ENCODE results near the gene KCNJ3. TPM values are rescaled to one million over a fixed set of nuclear protein-coding genes. Genes with fewer than 3 reads are reported as not detected.

KCNJ3 gene
- total RNA-seq, 3 donors from 2014 or later (not counting 1 experiment from before 2014, with no cell fraction given) = not detected

GRCh38 chr2:154707994-154708575 lies 9.6 kb downstream of the KCNJ3 start:
- Mint-ChIP-seq H3K27ac (no peak overlapping the region), H3K36me3 (no peaks in the 10 kb centered on the region), H3K4me1 (no peaks in the 10 kb centered on the region), H3K27me3 (ENCODE audit: low read depth in 2 of 2) (no peaks in the 10 kb centered on the region), H3K4me3 (no peak overlapping the region), H3K9me3 (peaks cover 2 to 6% of the 10 kb centered on the region in 2 donors)
- DNase-seq (no peak), ATAC-seq (no peak)
- Histone ChIP-seq H3K27ac (ENCODE audit: low read length) (no peak overlapping the region), H3K9me3 (ENCODE audit: control insufficient read depth, insufficient read depth, low read length) (no peaks in the 10 kb centered on the region), H3K36me3 (ENCODE audit: control insufficient read depth, insufficient read depth, low read length) (no peaks in the 10 kb centered on the region), H3K4me1 (ENCODE audit: control insufficient read depth, insufficient read depth, low read length) (no peaks in the 10 kb centered on the region), H3K4me3 (ENCODE audit: low read length) (no peak overlapping the region), H3K27me3 (ENCODE audit: control insufficient read depth, insufficient read depth, low read length) (no peaks in the 10 kb centered on the region)
- TF ChIP-seq CTCF (IDR thresholded peaks at IDR 0.05) = no peak
- WGBS (ENCODE audit: insufficient coverage) = 76% methylated on average over 3 of the region's 3 CpGs
- intact Hi-C loops (cut with micrococcal nuclease) = no loop called here

GRCh38 chr2:154709215-154709614 lies 10.7 kb downstream of the KCNJ3 start:
- Histone ChIP-seq H3K27ac (ENCODE audit: low read length) (no peak overlapping the region), H3K36me3 (ENCODE audit: control insufficient read depth, insufficient read depth, low read length) (no peaks in the 10 kb centered on the region), H3K27me3 (ENCODE audit: control insufficient read depth, insufficient read depth, low read length) (no peaks in the 10 kb centered on the region), H3K4me1 (ENCODE audit: control insufficient read depth, insufficient read depth, low read length) (no peaks in the 10 kb centered on the region), H3K4me3 (ENCODE audit: low read length) (no peak overlapping the region), H3K9me3 (ENCODE audit: control insufficient read depth, insufficient read depth, low read length) (no peaks in the 10 kb centered on the region)
- no peak overlapping the region for H3K27ac Mint-ChIP-seq
- no peaks in the 10 kb centered on the region for H3K27me3 Mint-ChIP-seq (ENCODE audit: low read depth in 2 of 2)
- 95% methylated on average over 2 of the region's 3 CpGs for WGBS (ENCODE audit: insufficient coverage)
- no peak overlapping the region for H3K4me3 Mint-ChIP-seq
- H3K9me3 Mint-ChIP-seq = peaks cover 5 to 13% of the 10 kb centered on the region in 2 donors
- intact Hi-C loops (cut with micrococcal nuclease) = no loop called here
- DNase-seq = no peak
- H3K36me3 Mint-ChIP-seq = no peaks in the 10 kb centered on the region
- no peaks in the 10 kb centered on the region for H3K4me1 Mint-ChIP-seq
- ATAC-seq = no peak
- no peak for TF ChIP-seq CTCF (IDR thresholded peaks at IDR 0.05)

GRCh38 chr2:154710078-154710477 lies 11.6 kb downstream of the KCNJ3 start:
- Mint-ChIP-seq H3K27ac (no peak overlapping the region), H3K9me3 (peaks cover 3 to 15% of the 10 kb centered on the region in 2 donors), H3K4me3 (no peak overlapping the region), H3K4me1 (no peaks in the 10 kb centered on the region), H3K27me3 (ENCODE audit: low read depth in 2 of 2) (no peaks in the 10 kb centered on the region), H3K36me3 (no peaks in the 10 kb centered on the region)
- no peak overlapping the region for H3K27ac ChIP-seq (ENCODE audit: low read length)
- TF ChIP-seq CTCF (IDR thresholded peaks at IDR 0.05) = no peak
- intact Hi-C loops (cut with micrococcal nuclease) = no loop called here
- no peak for ATAC-seq
- H3K27me3 ChIP-seq (ENCODE audit: control insufficient read depth, insufficient read depth, low read length) = no peaks in the 10 kb centered on the region
- no peak overlapping the region for H3K4me3 ChIP-seq (ENCODE audit: low read length)
- 71% methylated on average over 1 of the region's 2 CpGs for WGBS (ENCODE audit: insufficient coverage)
- no peak for DNase-seq
- no peaks in the 10 kb centered on the region for H3K4me1 ChIP-seq (ENCODE audit: control insufficient read depth, insufficient read depth, low read length)
- H3K36me3 ChIP-seq (ENCODE audit: control insufficient read depth, insufficient read depth, low read length) = no peaks in the 10 kb centered on the region
- no peaks in the 10 kb centered on the region for H3K9me3 ChIP-seq (ENCODE audit: control insufficient read depth, insufficient read depth, low read length)

GRCh38 chr2:154710685-154711084 lies 12.2 kb downstream of the KCNJ3 start:
- no peaks in the 10 kb centered on the region for H3K36me3 Mint-ChIP-seq
- no CpG with 5 or more reads among the region's 2 CpGs for WGBS (ENCODE audit: insufficient coverage)
- Histone ChIP-seq H3K27me3 (ENCODE audit: control insufficient read depth, insufficient read depth, low read length) (no peaks in the 10 kb centered on the region), H3K4me1 (ENCODE audit: control insufficient read depth, insufficient read depth, low read length) (no peaks in the 10 kb centered on the region), H3K36me3 (ENCODE audit: control insufficient read depth, insufficient read depth, low read length) (no peaks in the 10 kb centered on the region), H3K9me3 (ENCODE audit: control insufficient read depth, insufficient read depth, low read length) (no peaks in the 10 kb centered on the region), H3K4me3 (ENCODE audit: low read length) (no peak overlapping the region), H3K27ac (ENCODE audit: low read length) (no peak overlapping the region)
- no peaks in the 10 kb centered on the region for H3K27me3 Mint-ChIP-seq (ENCODE audit: low read depth in 2 of 2)
- H3K27ac Mint-ChIP-seq = no peak overlapping the region
- no peaks in the 10 kb centered on the region for H3K4me1 Mint-ChIP-seq
- intact Hi-C loops (cut with micrococcal nuclease) = no loop called here
- DNase-seq = no peak
- no peak overlapping the region for H3K4me3 Mint-ChIP-seq
- H3K9me3 Mint-ChIP-seq = peaks cover 3 to 15% of the 10 kb centered on the region in 2 donors
- TF ChIP-seq CTCF (IDR thresholded peaks at IDR 0.05) = no peak
- no peak for ATAC-seq

Data from natural killer cell (primary cell).